SK-N-SH (cell line): ENCODE results near the gene SPRYD4.

Experiments
- CTCF ChIP-seq: fragments of 200-600 bp; sonication (generic); IDR thresholded peaks from 2 replicates; pipeline ENCODE4 v1.6.1; 2017; ENCODE audit warnings: antibody characterized with exemption, mild to moderate bottlenecking, moderate library complexity
- EZH2phosphoT487 ChIP-seq: fragments of 200-600 bp; sonication (generic); IDR thresholded peaks from 2 replicates; pipeline ENCODE4 v1.6.1; 2017; ENCODE audit warnings: low read depth, mixed run types, mild to moderate bottlenecking, antibody characterized with exemption, moderate library complexity, borderline replicate concordance
- POLR2AphosphoS5 ChIP-seq: IDR thresholded peaks from 2 replicates; pipeline ENCODE4 v1.6.1; 2012; ENCODE audit warnings: low read depth, low read length
- TCF12 ChIP-seq: IDR thresholded peaks from 2 replicates; pipeline ENCODE4 v1.4.0; 2012

- no peak for TF ChIP-seq POLR2AphosphoS5
- TF ChIP-seq TCF12: no peak
- no peak for TF ChIP-seq CTCF
- TF ChIP-seq EZH2phosphoT487: no peak
Measured at GRCh38 chr12:56522411-56523193, 54.2 kb downstream of the SPRYD4 start.
